NCI-H2107 treated with DMSO at 0.1 percent for 48 hours (cell line): ENCODE results near the gene CHRNA4.

Source experiments
- DNase-seq: peaks from one replicate; lab custom pipeline; 2025; ENCODE audit not compliant: unreplicated experiment; lab: John Stamatoyannopoulos, UW

Gene CHRNA4

GRCh38 chr20:63379296-63379695 is 18.1 kb upstream of the CHRNA4 start:
- DNase-seq, result no peak

GRCh38 chr20:63378626-63379025 is 17.5 kb upstream of the CHRNA4 start:
- no peak for DNase-seq

GRCh38 chr20:63377951-63378381 is 16.8 kb upstream of the CHRNA4 start:
- DNase-seq, result no peak

GRCh38 chr20:63377256-63377941 is 16.2 kb upstream of the CHRNA4 start:
- no peak for DNase-seq

- DNase-seq, result no peak
These were observed 15.4 kb upstream of the CHRNA4 start for GRCh38 chr20:63376283-63377250.

GRCh38 chr20:63375438-63375837 is 14.3 kb upstream of the CHRNA4 start:
- DNase-seq, result no peak

- no peak for DNase-seq
These were observed 13.4 kb upstream of the CHRNA4 start for GRCh38 chr20:63374504-63374903.

- DNase-seq, result no peak
These were observed 12.8 kb upstream of the CHRNA4 start for GRCh38 chr20:63373996-63374395.

- no peak for DNase-seq
These were observed 12.1 kb upstream of the CHRNA4 start for GRCh38 chr20:63372971-63373885.

- no peak for DNase-seq
These were observed 10.2 kb upstream of the CHRNA4 start for GRCh38 chr20:63371291-63371865.

GRCh38 chr20:63370618-63371187 is 9.6 kb upstream of the CHRNA4 start:
- DNase-seq, result no peak

GRCh38 chr20:63369724-63370617 is 8.8 kb upstream of the CHRNA4 start:
- DNase-seq, result no peak

- DNase-seq, result no peak
These were observed 7.9 kb upstream of the CHRNA4 start for GRCh38 chr20:63369024-63369530.

- no peak for DNase-seq
These were observed 7.0 kb upstream of the CHRNA4 start for GRCh38 chr20:63368151-63368550.

- no peak for DNase-seq
These were observed 6.4 kb upstream of the CHRNA4 start for GRCh38 chr20:63367446-63368055.

- DNase-seq, result peak; percentile 76
These were observed 5.5 kb upstream of the CHRNA4 start for GRCh38 chr20:63366390-63367365.

- no peak for DNase-seq
These were observed 4.6 kb upstream of the CHRNA4 start for GRCh38 chr20:63365601-63366389.
